Ovary (tissue), 9 donors: ENCODE results near the gene CDK6. TPM values are rescaled to one million over a fixed set of nuclear protein-coding genes. Genes with fewer than 3 reads are reported as not detected.

ENCODE experiments used
- DNase-seq, 5 donors: peaks; one replicate each; pipeline ENCODE4 v3.0.0-alpha.2; 2019 to 2020
- H3K27ac ChIP-seq, 2 donors: fragments of 200-600 bp; one replicate each; pipeline versions ENCODE4 v1.5.1 to v1.8.0; 2019 to 2022
- H3K27me3 ChIP-seq: fragments of 200-600 bp; one replicate; pipeline ENCODE4 v1.8.0; 2022
- H3K36me3 ChIP-seq: fragments of 200-600 bp; sonication (generic); one replicate; pipeline ENCODE4 v1.5.1; 2019
- H3K4me1 ChIP-seq: one replicate; pipeline ENCODE4 v1.8.1; 2013; ENCODE audit warnings: mild to moderate bottlenecking, moderate library complexity; ENCODE audit not compliant: insufficient read depth
- H3K4me3 ChIP-seq: fragments of 200-600 bp; sonication (generic); one replicate; pipeline ENCODE4 v1.5.1; 2017
- H3K9me3 ChIP-seq, 2 donors: fragments of 200-600 bp in 1 of 2; sonication (generic) in 1 of 2; one replicate each; pipeline versions ENCODE4 v1.5.1 to v1.8.1; 2013 to 2019; ENCODE audit warnings: mild to moderate bottlenecking in 1 of 2, moderate library complexity in 1 of 2
- CTCF ChIP-seq, 3 donors: fragments of 450-650 bp in 2 of 3; fragments of 200-600 bp in 1 of 3; IDR thresholded peaks; one replicate each; pipeline versions ENCODE4 v1.5.1 to v1.8.0; 2016 to 2022; ENCODE audit warnings: antibody characterized with exemption in 3 of 3, mild to moderate bottlenecking in 1 of 3
- EP300 ChIP-seq: sonication (generic); formaldehyde crosslinking; IDR thresholded peaks from one replicate; pipeline ENCODE4 v1.6.1; 2017; ENCODE audit warnings: antibody characterized with exemption
- POLR2A ChIP-seq: fragments of 450-650 bp; IDR thresholded peaks from one replicate; pipeline ENCODE4 v1.6.1; 2017; ENCODE audit warnings: antibody characterized with exemption, mild to moderate bottlenecking, moderate library complexity
- WGBS, 3 donors: extraction: QIAGEN DNeasy Blood & Tissue Kit in 1 of 3; methylation state at CpG; one replicate each; pipeline versions ENCODE4 v1.1.5 to v1.1.7; 2013 to 2017; 5-methylcytosine and 5-hydroxymethylcytosine counted together
- intact Hi-C, 4 donors: fragments of 100-400 bp; cut with DNase I; formaldehyde crosslinking; loops; one replicate each; pipeline versions ENCODE4 v1.11.0 to v1.15.1; 2022 to 2023
- polyA plus RNA-seq, 2 donors: library from polyadenylated mRNA; stranded (reverse); fragments of 200-250 nt in 1 of 2; fragments of 350-450 nt in 1 of 2; fragmentation: Illumina TruSeq in 1 of 2; extraction: RNeasy Lipid Tissue Mini Kit (QIAGEN cat#74804) in 1 of 2; gene quantifications; one replicate each; pipeline ENCODE4 v1.2.3, GENCODE V29; 2013 to 2014
- total RNA-seq, 7 donors: library from RNA; depleted of rRNA in 2 of 7; stranded (reverse); fragments of >200 nt in 2 of 7; fragmentation: NEBNext Ultra II Directional in 3 of 7; extraction: Animal tissue kit (Norgen Biotek cat#: 25700) in 3 of 7; gene quantifications; one replicate each; pipeline versions ENCODE4 v1.1.0 to v1.2.4, GENCODE V29; 2016 to 2023
- donor health status: DM: no; HTN: no; CAD: no; lungs with moderate emphysema.
- donor health status: DM: no; HTN: no; CAD: no.
- donor health status: Bipolar disorder and iron deficiency.
- donor health status: DM: yes; HTN: yes; CAD: no.
- donor health status: DM: no; HTN: no; CAD: no.
- donor health status: DM: yes; HTN: yes; CAD: no.

The CDK6 gene
- total and polyA plus RNA-seq, 9 donors, result 1.8 to 20.4 (median 11.2) TPM

- 71 to 77% (median 74%) methylated on average over 4 of the region's 4 CpGs for WGBS, 3 donors
- Histone ChIP-seq H3K9me3 (no peaks in the 10 kb centered on the region), H3K27ac (no peak overlapping the region), H3K4me1 (no peaks in the 10 kb centered on the region), H3K4me3 (no peak overlapping the region), H3K36me3 (no peaks in the 10 kb centered on the region), H3K27me3 (no peaks in the 10 kb centered on the region)
- intact Hi-C loops, result no loop called here
- TF ChIP-seq POLR2A, result no peak
- TF ChIP-seq CTCF (IDR thresholded peaks at IDR 0.05), result no peak
- TF ChIP-seq EP300, result no peak
- no peak for DNase-seq
Observed at GRCh38 chr7:92755680-92756079, 80.7 kb downstream of the CDK6 start.

- no peak overlapping the region for H3K4me3 ChIP-seq
- TF ChIP-seq EP300 (no peak), POLR2A (no peak), CTCF (IDR thresholded peaks at IDR 0.05) (no peak)
- intact Hi-C loops, result no loop called here
- no peak overlapping the region for H3K27ac ChIP-seq
- DNase-seq, result no peak
- no peaks in the 10 kb centered on the region for H3K27me3 ChIP-seq
- H3K36me3 ChIP-seq, result no peaks in the 10 kb centered on the region
- H3K4me1 ChIP-seq, result no peaks in the 10 kb centered on the region
- WGBS, 3 donors, result 79 to 87% (median 82%) methylated on average over 9 of the region's 9 CpGs
- no peaks in the 10 kb centered on the region for H3K9me3 ChIP-seq
Observed at GRCh38 chr7:92754919-92755581, 81.3 kb downstream of the CDK6 start.

- H3K27me3 ChIP-seq, result no peaks in the 10 kb centered on the region
- 77 to 93% (median 92%) methylated on average over 3 of the region's 3 CpGs for WGBS, 3 donors
- no peaks in the 10 kb centered on the region for H3K36me3 ChIP-seq
- no peak overlapping the region for H3K4me3 ChIP-seq
- H3K9me3 ChIP-seq, result no peaks in the 10 kb centered on the region
- TF ChIP-seq POLR2A, result no peak
- no peak for TF ChIP-seq CTCF (IDR thresholded peaks at IDR 0.05)
- TF ChIP-seq EP300, result no peak
- intact Hi-C loops, result no loop called here
- no peaks in the 10 kb centered on the region for H3K4me1 ChIP-seq
- no peak overlapping the region for H3K27ac ChIP-seq
- no peak for DNase-seq
Observed at GRCh38 chr7:92753614-92754013, 82.8 kb downstream of the CDK6 start.

- H3K4me3 ChIP-seq, result no peak overlapping the region
- DNase-seq, result no peak
- no peaks in the 10 kb centered on the region for H3K27me3 ChIP-seq
- H3K9me3 ChIP-seq, result no peaks in the 10 kb centered on the region
- H3K27ac ChIP-seq, result no peak overlapping the region
- H3K36me3 ChIP-seq, result no peaks in the 10 kb centered on the region
- intact Hi-C loops, result no loop called here
- TF ChIP-seq CTCF (IDR thresholded peaks at IDR 0.05) (no peak), POLR2A (no peak), EP300 (no peak)
- WGBS, 3 donors, result 78 to 88% (median 83%) methylated on average over 4 of the region's 4 CpGs
- H3K4me1 ChIP-seq, result no peaks in the 10 kb centered on the region
Observed at GRCh38 chr7:92751902-92752901, 84.2 kb downstream of the CDK6 start.
